GM19240 (cell line): ENCODE results near the gene TMED5.

ENCODE experiments used
- DNase-seq: peaks from one replicate; pipeline ENCODE4 v3.0.0; 2011; ENCODE audit warnings: low spot score; ENCODE audit not compliant: insufficient read length

TMED5 gene

DNA sequence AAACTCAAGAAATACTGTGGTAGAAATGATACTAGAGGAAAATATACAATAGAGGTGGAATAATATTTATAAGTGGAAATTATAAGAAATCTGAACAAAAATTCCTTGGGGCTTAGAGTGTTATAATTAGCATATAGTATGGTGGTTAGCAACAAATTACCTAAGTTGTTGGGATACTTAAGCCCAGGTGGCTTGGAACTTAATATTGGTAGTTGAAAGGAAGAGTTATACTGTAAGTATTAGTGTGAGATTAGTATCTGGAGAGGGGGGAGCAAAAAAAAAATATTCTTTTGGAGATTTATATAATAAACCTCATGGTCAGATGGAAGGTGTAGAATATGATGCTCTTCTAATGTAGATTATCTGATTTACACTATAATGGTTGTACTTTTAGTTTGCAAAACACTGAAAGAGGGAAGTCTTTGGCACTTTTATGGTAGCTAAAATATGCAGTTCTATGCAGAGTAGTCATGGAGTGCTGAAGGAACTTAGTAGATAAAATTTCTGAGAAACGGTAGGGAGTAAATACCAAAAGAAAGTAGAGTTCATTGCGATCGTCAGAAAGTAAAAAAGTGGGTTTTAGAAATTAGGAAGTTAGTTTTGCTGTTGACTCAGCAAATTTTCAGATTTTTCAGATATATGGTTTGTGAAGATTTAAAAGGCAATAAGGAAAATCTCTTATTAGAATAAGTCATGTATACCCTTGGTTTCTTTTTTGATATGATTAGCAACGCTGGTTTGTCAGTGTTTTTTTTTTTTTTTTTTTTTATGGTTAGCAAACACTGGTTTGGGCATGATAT, 55.5 kb downstream of the TMED5 start:
- no peak for DNase-seq

DNA sequence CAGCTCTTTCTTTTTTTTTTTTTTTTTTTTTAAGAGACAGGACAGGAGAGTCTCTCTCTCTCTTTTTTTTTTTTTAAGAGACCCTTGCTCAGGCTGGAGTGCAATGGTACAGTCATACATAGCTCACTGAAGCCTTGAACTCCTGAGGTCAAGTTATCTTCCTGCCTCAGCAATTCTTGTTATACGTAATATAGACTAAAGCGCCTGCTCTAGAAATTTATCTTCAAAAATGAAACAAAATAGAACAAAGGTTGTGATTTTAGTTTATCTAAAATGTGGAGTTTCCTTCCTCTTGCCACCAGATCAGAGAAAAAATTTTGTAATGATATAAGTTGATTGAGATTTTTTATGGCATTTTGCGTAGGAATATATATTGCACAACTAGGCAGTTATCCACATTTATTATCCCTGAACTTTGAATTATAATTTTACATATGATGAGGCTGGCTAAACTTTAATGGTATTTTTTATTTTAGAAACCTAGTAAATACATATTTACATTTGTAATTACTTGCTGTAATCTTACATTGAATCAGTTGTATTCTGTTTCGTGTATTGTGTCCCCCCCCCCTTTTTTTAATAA, 56.9 kb downstream of the TMED5 start:
- DNase-seq, result no peak

DNA sequence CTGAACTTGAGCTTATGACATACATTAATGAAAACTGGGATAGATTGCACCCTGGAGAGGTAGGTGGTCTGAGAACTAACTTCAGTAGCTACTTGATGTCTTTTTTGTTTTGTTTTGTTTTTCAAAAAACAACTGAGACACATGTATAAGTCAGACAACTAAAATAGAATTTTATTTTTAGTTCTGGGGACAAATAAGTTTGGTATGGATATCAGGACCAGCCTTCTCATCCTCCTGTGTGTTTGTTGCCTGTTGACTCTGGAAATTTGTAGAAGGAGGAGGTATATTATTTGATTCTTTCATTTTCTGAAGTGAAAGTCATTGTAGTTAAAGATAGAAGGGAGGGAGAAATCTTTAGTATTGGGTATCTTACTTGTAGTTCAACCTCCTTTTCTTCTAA, 59.6 kb downstream of the TMED5 start:
- DNase-seq, result no peak

DNA sequence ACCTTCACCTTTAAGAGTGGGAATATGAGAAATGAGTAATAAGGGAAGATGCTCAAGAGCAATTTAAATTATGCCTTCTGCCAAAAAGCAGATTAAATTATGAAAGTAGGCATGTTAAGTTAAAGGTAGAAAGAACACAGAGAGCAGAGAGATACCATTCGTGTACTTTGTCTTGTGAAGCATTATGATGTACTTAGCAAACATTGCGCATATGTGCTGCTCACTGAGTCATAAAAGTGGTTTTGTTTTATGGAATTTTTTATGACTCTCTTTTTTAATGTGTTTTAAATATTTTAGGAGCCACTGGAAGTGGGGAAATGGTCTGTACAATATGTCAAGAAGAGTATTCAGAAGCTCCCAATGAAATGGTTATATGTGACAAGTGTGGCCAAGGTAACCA, 65.8 kb downstream of the TMED5 start:
- no peak for DNase-seq

DNA sequence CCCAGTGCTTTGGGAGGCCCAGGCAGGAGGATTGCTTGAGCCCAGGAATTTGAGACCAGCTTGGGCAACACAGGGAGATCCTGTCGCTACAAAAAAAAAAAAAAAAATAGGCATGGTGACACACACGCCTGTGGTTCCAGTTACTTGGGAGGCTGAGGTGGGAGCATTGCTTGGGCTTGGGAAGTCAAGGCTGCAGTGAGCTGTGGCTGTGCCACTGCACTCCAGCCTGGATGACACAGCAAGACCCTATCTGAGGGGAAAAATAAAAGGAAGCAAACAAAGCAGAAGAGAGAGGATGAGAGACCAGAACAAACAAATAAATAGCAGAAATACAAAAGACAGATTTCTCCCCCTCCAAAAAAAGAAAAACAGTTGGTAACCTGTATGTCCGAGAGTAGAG, 67.1 kb downstream of the TMED5 start:
- DNase-seq, result no peak

DNA sequence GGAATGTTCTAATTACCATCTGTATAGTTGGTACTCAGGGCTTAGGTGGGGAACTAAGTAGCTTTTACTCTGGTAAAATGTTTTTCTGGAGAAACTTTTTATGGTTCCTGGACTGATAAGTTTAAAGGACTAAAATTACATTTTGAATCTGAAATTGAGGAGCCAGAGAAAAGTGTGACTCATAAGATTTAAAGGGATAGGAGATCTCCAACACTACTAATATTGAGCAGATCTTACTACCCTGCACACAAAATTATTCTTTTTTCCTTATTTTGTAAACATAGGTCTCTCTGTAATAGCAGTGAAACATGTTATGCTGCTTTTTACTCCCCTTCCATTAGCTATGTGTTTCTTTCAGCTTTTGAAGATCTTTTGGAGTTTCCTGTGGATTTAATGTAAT, 68.7 kb downstream of the TMED5 start:
- DNase-seq, result no peak

DNA sequence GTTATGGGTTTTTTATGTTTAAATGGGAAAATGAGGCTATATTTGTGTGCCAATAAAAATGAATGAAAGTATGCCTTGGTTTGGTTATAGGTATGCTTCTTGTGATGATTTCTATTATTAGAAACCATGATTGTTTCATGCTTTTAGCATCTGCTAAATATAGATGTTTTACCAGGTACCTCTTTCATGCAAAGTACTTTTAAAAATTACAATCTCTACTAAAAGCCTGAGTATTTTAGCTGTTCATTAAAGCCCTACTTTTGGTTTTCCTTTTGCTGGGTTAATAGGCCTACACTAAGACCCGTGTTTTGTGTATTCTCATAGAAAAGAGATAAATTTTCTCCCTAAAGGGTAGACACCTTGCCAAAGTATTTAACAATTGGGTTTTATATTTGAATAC, 69.1 kb downstream of the TMED5 start:
- DNase-seq, result no peak

DNA sequence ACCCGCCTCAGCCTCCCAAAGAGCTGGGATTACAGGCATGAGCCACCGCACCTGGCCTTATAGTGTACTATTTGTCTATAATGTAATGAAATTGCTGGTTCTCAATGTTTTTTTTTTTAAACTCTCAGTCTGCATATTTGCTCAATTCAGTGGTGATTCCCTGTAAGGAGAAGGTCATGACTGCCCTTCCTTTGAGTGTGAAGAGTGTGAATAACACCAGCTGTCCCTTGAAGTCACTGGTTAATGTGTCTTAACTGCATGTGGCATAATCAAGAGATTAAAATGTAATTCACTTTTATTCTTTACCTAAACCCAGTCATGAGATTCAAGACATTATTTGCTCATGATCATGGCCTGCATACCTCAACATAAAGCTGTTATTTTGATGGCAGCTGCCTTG, 70.6 kb downstream of the TMED5 start:
- no peak for DNase-seq

DNA sequence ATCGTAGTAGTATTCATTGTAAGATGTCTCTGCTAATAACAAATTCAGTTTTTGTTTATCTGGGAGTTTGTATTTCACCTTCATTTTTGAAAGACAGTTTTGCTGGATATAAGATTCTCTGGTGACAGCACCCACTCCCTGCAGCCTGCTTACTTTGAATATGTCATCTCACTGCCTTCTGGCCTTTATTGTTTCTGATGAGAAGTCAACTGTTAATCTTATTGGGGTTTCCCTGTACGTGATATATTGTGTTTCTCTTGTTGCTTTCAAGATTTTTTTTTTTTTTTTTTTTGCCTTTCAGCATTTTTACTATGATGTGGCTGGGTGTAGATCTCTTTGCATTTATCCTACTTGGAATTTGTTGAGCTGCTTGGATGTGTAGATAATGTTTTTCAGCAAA, 71.9 kb downstream of the TMED5 start:
- DNase-seq, result no peak

DNA sequence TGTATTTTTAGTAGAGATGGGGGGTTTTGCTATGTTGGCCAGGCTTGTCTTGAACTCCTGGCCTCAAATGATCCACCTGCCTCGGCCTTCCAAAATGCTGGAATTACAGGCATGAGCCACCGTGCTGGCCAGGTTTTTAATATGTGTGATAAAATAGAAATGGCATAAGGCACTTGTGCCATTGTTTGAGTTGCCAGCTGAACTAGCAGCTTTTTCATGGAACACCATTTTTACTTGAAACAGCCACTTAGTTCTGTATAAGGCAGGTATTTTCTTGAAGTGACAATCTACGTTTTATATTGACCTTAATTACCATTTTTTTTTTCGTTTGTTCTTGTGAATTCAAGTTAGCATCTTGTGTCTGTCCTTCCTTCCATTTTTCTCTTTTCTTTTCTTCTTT, 72.8 kb downstream of the TMED5 start:
- DNase-seq, result no peak

DNA sequence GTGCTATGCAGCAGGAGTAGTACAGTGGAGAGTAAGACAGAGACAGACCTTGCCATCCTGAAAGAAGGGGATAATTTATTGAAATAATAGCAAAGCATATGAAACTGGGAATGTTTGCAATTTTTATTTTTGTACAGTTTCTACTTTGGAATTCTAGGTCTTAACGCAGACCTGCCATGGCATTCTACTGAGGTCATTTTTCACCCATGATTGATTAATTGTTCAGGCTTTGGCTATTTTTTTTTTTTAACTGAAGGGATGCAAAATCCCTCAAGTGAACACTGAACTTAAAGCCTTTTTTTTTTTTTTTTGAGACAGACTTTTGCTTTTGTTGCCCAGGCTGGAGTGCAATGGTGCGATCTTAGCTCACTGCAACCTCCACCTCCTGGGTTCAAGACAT, 74.0 kb downstream of the TMED5 start:
- no peak for DNase-seq

DNA sequence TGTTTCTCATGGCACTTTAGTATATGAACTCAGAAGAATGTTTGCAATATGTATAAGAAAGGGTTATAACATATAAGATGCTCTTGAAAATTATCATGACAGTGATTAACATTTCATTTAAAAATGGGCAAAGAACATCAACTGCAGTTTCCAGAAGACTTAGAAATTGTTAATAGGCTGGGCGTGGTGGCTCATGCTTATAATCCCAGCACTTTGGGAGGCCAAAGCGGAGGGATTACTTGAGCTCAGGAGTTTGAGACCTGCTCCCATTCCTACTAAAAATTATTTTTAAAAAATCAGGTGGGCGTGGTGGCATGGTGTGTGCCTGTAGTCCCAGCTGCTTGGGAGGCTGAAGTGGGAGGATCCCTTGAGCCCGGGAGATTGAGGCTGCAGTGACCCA, 78.1 kb downstream of the TMED5 start:
- DNase-seq, result no peak
